Ovary (tissue), 9 donors: ENCODE data around the gene POLE2. TPM values are rescaled to one million over a fixed set of nuclear protein-coding genes. Genes with fewer than 3 reads are reported as not detected.

Experiments
- DNase-seq, 5 donors: peaks; one replicate each; pipeline ENCODE4 v3.0.0-alpha.2; 2019 to 2020
- H3K27ac ChIP-seq, 2 donors: fragments of 200-600 bp; one replicate each; pipeline versions ENCODE4 v1.5.1 to v1.8.0; 2019 to 2022
- H3K27me3 ChIP-seq: fragments of 200-600 bp; one replicate; pipeline ENCODE4 v1.8.0; 2022
- H3K36me3 ChIP-seq: fragments of 200-600 bp; sonication (generic); one replicate; pipeline ENCODE4 v1.5.1; 2019
- H3K4me1 ChIP-seq: one replicate; pipeline ENCODE4 v1.8.1; 2013; ENCODE audit warnings: mild to moderate bottlenecking, moderate library complexity; ENCODE audit not compliant: insufficient read depth
- H3K4me3 ChIP-seq: fragments of 200-600 bp; sonication (generic); one replicate; pipeline ENCODE4 v1.5.1; 2017
- H3K9me3 ChIP-seq, 2 donors: fragments of 200-600 bp in 1 of 2; sonication (generic) in 1 of 2; one replicate each; pipeline versions ENCODE4 v1.5.1 to v1.8.1; 2013 to 2019; ENCODE audit warnings: mild to moderate bottlenecking in 1 of 2, moderate library complexity in 1 of 2
- EP300 ChIP-seq: sonication (generic); formaldehyde crosslinking; IDR thresholded peaks from one replicate; pipeline ENCODE4 v1.6.1; 2017; ENCODE audit warnings: antibody characterized with exemption
- POLR2A ChIP-seq: fragments of 450-650 bp; IDR thresholded peaks from one replicate; pipeline ENCODE4 v1.6.1; 2017; ENCODE audit warnings: antibody characterized with exemption, mild to moderate bottlenecking, moderate library complexity
- whole genome bisulfite sequencing, 3 donors: extraction: QIAGEN DNeasy Blood & Tissue Kit in 1 of 3; methylation state at CpG; one replicate each; pipeline versions ENCODE4 v1.1.5 to v1.1.7; 2013 to 2017; 5-methylcytosine and 5-hydroxymethylcytosine counted together
- intact Hi-C, 4 donors: fragments of 100-400 bp; cut with DNase I; formaldehyde crosslinking; loops; one replicate each; pipeline versions ENCODE4 v1.11.0 to v1.15.1; 2022 to 2023
- polyA plus RNA-seq, 2 donors: library from polyadenylated mRNA; stranded (reverse); fragments of 200-250 nt in 1 of 2; fragments of 350-450 nt in 1 of 2; fragmentation: Illumina TruSeq in 1 of 2; extraction: RNeasy Lipid Tissue Mini Kit (QIAGEN cat#74804) in 1 of 2; gene quantifications; one replicate each; pipeline ENCODE4 v1.2.3, GENCODE V29; 2013 to 2014
- total RNA-seq, 7 donors: library from RNA; depleted of rRNA in 2 of 7; stranded (reverse); fragments of >200 nt in 2 of 7; fragmentation: NEBNext Ultra II Directional in 3 of 7; extraction: Animal tissue kit (Norgen Biotek cat#: 25700) in 3 of 7; gene quantifications; one replicate each; pipeline versions ENCODE4 v1.1.0 to v1.2.4, GENCODE V29; 2016 to 2023
- TF ChIP-seq, protein P1 (sequence below), 3 donors: fragments of 450-650 bp in 2 of 3; fragments of 200-600 bp in 1 of 3; IDR thresholded peaks; one replicate each; pipeline versions ENCODE4 v1.5.1 to v1.8.0; 2016 to 2022; ENCODE audit warnings: antibody characterized with exemption in 3 of 3, mild to moderate bottlenecking in 1 of 3
- donor health status: DM: no; HTN: no; CAD: no; lungs with moderate emphysema.
- donor health status: DM: no; HTN: no; CAD: no.
- donor health status: Bipolar disorder and iron deficiency.
- donor health status: DM: yes; HTN: yes; CAD: no.
- donor health status: DM: no; HTN: no; CAD: no.
- donor health status: DM: yes; HTN: yes; CAD: no.

The POLE2 gene
- total and polyA plus RNA-seq, 9 donors: 1.6 to 5.0 (median 2.5) TPM

DNA sequence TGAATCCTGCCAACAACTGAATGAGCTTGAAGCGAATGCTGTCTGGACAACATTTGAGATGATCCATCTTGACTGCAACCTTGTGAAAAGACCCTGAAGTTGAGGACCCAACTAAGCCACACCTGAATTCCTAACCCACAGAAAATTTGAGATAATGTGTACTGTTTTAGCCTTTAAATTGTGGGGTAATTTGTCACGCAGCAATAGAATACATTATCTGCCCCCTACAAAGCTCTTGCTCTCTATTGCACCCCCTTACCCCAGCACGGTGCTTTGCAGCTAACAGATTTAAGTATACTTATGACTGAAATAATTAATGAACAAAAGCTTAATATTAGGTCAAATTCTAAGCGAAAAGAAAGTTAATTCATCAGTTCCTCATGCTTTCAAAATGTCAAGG is 1.6 kb downstream of the POLE2 start:
- intact Hi-C loops: no loop called here
- TF ChIP-seq, protein P1, sequence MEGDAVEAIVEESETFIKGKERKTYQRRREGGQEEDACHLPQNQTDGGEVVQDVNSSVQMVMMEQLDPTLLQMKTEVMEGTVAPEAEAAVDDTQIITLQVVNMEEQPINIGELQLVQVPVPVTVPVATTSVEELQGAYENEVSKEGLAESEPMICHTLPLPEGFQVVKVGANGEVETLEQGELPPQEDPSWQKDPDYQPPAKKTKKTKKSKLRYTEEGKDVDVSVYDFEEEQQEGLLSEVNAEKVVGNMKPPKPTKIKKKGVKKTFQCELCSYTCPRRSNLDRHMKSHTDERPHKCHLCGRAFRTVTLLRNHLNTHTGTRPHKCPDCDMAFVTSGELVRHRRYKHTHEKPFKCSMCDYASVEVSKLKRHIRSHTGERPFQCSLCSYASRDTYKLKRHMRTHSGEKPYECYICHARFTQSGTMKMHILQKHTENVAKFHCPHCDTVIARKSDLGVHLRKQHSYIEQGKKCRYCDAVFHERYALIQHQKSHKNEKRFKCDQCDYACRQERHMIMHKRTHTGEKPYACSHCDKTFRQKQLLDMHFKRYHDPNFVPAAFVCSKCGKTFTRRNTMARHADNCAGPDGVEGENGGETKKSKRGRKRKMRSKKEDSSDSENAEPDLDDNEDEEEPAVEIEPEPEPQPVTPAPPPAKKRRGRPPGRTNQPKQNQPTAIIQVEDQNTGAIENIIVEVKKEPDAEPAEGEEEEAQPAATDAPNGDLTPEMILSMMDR (IDR thresholded peaks at IDR 0.05): no peak
- TF ChIP-seq EP300 (no peak), POLR2A (no peak)
- Histone ChIP-seq H3K4me1 (peaks cover 3% of the 10 kb centered on the region), H3K27me3 (no peaks in the 10 kb centered on the region), H3K36me3 (no peaks in the 10 kb centered on the region), H3K27ac (no peak overlapping the region), H3K4me3 (no peak overlapping the region), H3K9me3 (no peaks in the 10 kb centered on the region)
- DNase-seq: no peak
- WGBS, 3 donors: 89 to 92% (median 90%) methylated on average over 4 of the region's 4 CpGs

DNA sequence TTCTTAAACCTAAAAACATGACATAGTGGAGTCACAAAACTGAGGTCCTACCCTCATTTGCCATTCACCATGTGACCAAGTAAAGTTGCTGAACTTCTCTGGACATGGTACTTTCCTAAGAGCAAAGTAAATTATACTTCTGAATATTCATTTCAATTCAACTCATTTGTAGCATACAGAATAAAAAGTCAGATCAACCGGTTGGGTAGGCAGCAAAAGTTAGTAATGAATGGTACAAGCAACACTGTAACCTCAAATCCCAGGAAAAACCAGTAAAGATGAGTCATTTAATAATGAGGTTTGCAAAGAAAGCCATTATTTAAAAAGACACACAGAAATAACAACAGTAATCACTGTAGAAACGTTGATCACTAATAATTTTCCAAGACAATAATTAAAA is 8.7 kb downstream of the POLE2 start:
- DNase-seq: no peak
- H3K4me1 ChIP-seq: no peaks in the 10 kb centered on the region
- H3K36me3 ChIP-seq: no peaks in the 10 kb centered on the region
- H3K27ac ChIP-seq: no peak overlapping the region
- H3K4me3 ChIP-seq: no peak overlapping the region
- no peaks in the 10 kb centered on the region for H3K27me3 ChIP-seq
- intact Hi-C loops: no loop called here
- TF ChIP-seq, protein P1 (IDR thresholded peaks at IDR 0.05): no peak
- TF ChIP-seq EP300: no peak
- TF ChIP-seq POLR2A: no peak
- H3K9me3 ChIP-seq: no peaks in the 10 kb centered on the region
- WGBS, 3 donors: 67 to 81% (median 81%) methylated on average over 2 of the region's 2 CpGs

DNA sequence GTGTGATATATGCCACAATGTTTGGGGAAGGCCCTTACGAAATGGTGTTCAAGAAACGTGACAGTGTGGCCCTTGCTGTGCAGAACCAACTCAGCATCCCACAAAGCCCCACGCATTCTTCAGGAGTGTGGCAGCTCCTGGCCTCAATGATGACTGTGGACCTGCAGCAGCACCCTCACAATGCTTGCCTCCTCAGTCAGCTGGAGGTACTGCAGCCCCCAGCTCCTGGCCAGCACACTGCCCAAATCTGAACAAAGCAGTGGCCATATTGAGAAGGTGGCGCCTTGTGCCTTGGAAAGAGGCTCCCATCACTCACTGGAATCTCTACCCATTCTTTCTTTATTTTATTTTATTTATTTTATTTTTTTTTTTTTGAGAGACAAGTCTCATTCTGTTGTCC is 10.4 kb downstream of the POLE2 start:
- no peaks in the 10 kb centered on the region for H3K4me1 ChIP-seq
- intact Hi-C loops: no loop called here
- H3K27ac ChIP-seq: no peak overlapping the region
- no peaks in the 10 kb centered on the region for H3K36me3 ChIP-seq
- H3K9me3 ChIP-seq: no peaks in the 10 kb centered on the region
- H3K4me3 ChIP-seq: no peak overlapping the region
- TF ChIP-seq EP300: no peak
- no peak for TF ChIP-seq POLR2A
- TF ChIP-seq, protein P1 (IDR thresholded peaks at IDR 0.05): no peak
- 93 to 97% (median 96%) methylated on average over 4 of the region's 4 CpGs for WGBS, 3 donors
- H3K27me3 ChIP-seq: no peaks in the 10 kb centered on the region
- DNase-seq: no peak

DNA sequence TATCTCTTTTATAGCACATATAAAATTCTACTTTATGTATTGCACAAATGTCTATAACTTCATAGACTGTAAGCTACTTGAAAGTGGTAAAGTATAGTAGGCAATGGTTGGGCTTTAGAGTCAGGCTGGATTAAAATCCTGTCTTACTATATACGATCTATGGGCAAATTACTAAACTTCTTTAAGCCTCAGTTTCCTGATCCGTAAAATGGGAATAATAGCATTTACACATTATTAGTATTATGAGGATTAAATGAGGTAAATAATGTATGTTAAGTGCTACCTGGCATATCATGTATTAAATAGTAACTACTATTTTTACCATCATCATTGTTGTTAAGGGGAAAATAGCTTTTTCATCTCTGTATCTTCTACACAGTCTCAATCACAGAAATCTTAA is 14.4 kb downstream of the POLE2 start:
- TF ChIP-seq EP300 (no peak), POLR2A (no peak)
- TF ChIP-seq, protein P1 (IDR thresholded peaks at IDR 0.05): no peak
- H3K4me1 ChIP-seq: no peaks in the 10 kb centered on the region
- no peak overlapping the region for H3K27ac ChIP-seq
- no peak overlapping the region for H3K4me3 ChIP-seq
- H3K27me3 ChIP-seq: no peaks in the 10 kb centered on the region
- DNase-seq: no peak
- 94 to 98% (median 96%) methylated on average over 2 of the region's 2 CpGs for WGBS, 3 donors
- intact Hi-C loops: no loop called here
- H3K9me3 ChIP-seq: no peaks in the 10 kb centered on the region
- no peaks in the 10 kb centered on the region for H3K36me3 ChIP-seq

DNA sequence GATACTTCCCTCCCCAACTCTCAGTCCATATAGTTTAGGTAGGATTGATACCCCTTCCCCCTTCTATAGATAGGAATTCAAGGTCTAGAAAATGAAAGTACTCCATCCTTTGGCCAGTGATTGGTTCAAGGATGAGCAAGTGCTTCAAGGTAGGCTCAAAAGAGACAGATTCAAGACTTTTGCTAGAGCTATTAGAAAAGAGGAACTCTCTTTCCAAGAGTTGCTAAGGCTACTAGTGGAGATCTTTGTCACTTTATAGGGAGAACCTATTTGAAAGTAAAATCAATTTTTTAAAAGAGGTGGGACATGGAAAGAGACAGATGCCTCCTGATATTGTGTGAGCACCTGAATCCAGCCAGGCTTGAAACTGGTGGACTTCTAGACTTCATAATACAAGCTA is 17.5 kb downstream of the POLE2 start:
- TF ChIP-seq, protein P1 (IDR thresholded peaks at IDR 0.05): no peak
- TF ChIP-seq POLR2A (no peak), EP300 (no peak)
- Histone ChIP-seq H3K27ac (no peak overlapping the region), H3K27me3 (no peaks in the 10 kb centered on the region), H3K4me1 (no peaks in the 10 kb centered on the region), H3K4me3 (no peak overlapping the region), H3K9me3 (no peaks in the 10 kb centered on the region), H3K36me3 (no peaks in the 10 kb centered on the region)
- no peak for DNase-seq
- intact Hi-C loops: no loop called here
